Activated CD4-positive, alpha-beta T cell treated with anti-CD3 and anti-CD28 coated beads for 36 hours (primary cell): Measurements from ENCODE around the gene C3orf49. TPM values are rescaled to one million over a fixed set of nuclear protein-coding genes. Genes with fewer than 3 reads are reported as not detected.

Experiments used
- ATAC-seq: fragments of 200-7000 bp; cut with Tn5 transposase; one replicate; pipeline ENCODE4 v1.10.0; 2021; ENCODE audit warnings: mild to moderate bottlenecking, moderate library complexity
- CTCF ChIA-PET: fragments of 350-600 bp; sonication (Branson Sonifier 250); formaldehyde crosslinking; loops from one replicate; lab custom pipeline; 2021; ENCODE audit warnings: antibody characterized with exemption; lab: Charles Lee
- POLR2A ChIA-PET: fragments of 350-600 bp; sonication (Branson Sonifier 250); formaldehyde crosslinking; loops from one replicate; lab custom pipeline; 2021; ENCODE audit warnings: antibody characterized with exemption, inconsistent platforms; lab: Charles Lee
- DNase-seq: peaks from one replicate; pipeline ENCODE4 v3.0.0-alpha.2; 2020
- H3K27ac Mint-ChIP-seq: one replicate; pipeline ENCODE4 v1.8.0; 2021; ENCODE audit warnings: mixed read lengths
- H3K27me3 Mint-ChIP-seq: one replicate; pipeline ENCODE4 v1.8.0; 2021; ENCODE audit warnings: mixed read lengths
- H3K36me3 Mint-ChIP-seq: one replicate; pipeline ENCODE4 v1.8.0; 2021; ENCODE audit warnings: low read depth, mixed read lengths
- H3K4me1 Mint-ChIP-seq: one replicate; pipeline ENCODE4 v1.8.0; 2021; ENCODE audit warnings: mixed read lengths
- H3K4me3 Mint-ChIP-seq: one replicate; pipeline ENCODE4 v1.8.0; 2021; ENCODE audit warnings: mild to moderate bottlenecking, moderate library complexity, mixed read lengths
- H3K9me3 Mint-ChIP-seq: one replicate; pipeline ENCODE4 v1.8.0; 2021; ENCODE audit warnings: low read depth, mixed read lengths
- intact Hi-C, 2 experiments: fragments of 100-400 bp; cut with DNase I in 1 of 2; cut with micrococcal nuclease in 1 of 2; formaldehyde crosslinking; loops; one replicate each; pipeline versions ENCODE4 v1.14.2 to v1.15.1; 2022 to 2024; cut with DNase I, micrococcal nuclease
- total RNA-seq, 2 experiments: library from RNA; stranded (reverse); gene quantifications; one replicate each; pipeline ENCODE4 v1.2.3, GENCODE V29; 2021

The C3orf49 gene
- total RNA-seq, 2 experiments from 2014 or later = not detected

- no peaks in the 10 kb centered on the region for H3K27me3 Mint-ChIP-seq
- no peak for ATAC-seq
- peaks cover 22% of the 10 kb centered on the region for H3K36me3 Mint-ChIP-seq
- no peaks in the 10 kb centered on the region for H3K9me3 Mint-ChIP-seq
- no peak for DNase-seq
- CTCF ChIA-PET = no interaction called here
- intact Hi-C loops = no loop called here
- no peak overlapping the region for H3K4me3 Mint-ChIP-seq
- no peak overlapping the region for H3K27ac Mint-ChIP-seq
- POLR2A ChIA-PET = no interaction called here
- peaks cover 9% of the 10 kb centered on the region for H3K4me1 Mint-ChIP-seq
These were observed 32.2 kb downstream of the C3orf49 start for GRCh38 chr3:63851287-63851686.

- H3K9me3 Mint-ChIP-seq = no peaks in the 10 kb centered on the region
- no peaks in the 10 kb centered on the region for H3K27me3 Mint-ChIP-seq
- no peak overlapping the region for H3K27ac Mint-ChIP-seq
- peaks cover 16% of the 10 kb centered on the region for H3K4me1 Mint-ChIP-seq
- ChIA-PET CTCF (no interaction called here), POLR2A (no interaction called here)
- no peak overlapping the region for H3K4me3 Mint-ChIP-seq
- peaks cover 22% of the 10 kb centered on the region for H3K36me3 Mint-ChIP-seq
- no peak for ATAC-seq
- intact Hi-C loops = no loop called here
- DNase-seq = no peak
These were observed 34.0 kb downstream of the C3orf49 start for GRCh38 chr3:63853106-63853505.

- DNase-seq (no peak), ATAC-seq (peak; percentile 47)
- intact Hi-C loops = no loop called here
- Mint-ChIP-seq H3K4me1 (peaks cover 27% of the 10 kb centered on the region), H3K36me3 (peaks cover 18% of the 10 kb centered on the region), H3K27me3 (no peaks in the 10 kb centered on the region), H3K27ac (no peak overlapping the region), H3K4me3 (no peak overlapping the region), H3K9me3 (no peaks in the 10 kb centered on the region)
- ChIA-PET POLR2A (no interaction called here), CTCF (no interaction called here)
These were observed 36.3 kb downstream of the C3orf49 start for GRCh38 chr3:63855333-63855940.

GRCh38 chr3:63857311-63857710, 38.2 kb downstream of the C3orf49 start:
- Mint-ChIP-seq H3K9me3 (no peaks in the 10 kb centered on the region), H3K36me3 (peaks cover 11% of the 10 kb centered on the region), H3K4me3 (no peak overlapping the region), H3K4me1 (peaks cover 43% of the 10 kb centered on the region), H3K27ac (no peak overlapping the region), H3K27me3 (no peaks in the 10 kb centered on the region)
- ATAC-seq = no peak
- ChIA-PET POLR2A (no interaction called here), CTCF (interaction anchor here (0.6 kb wide), 1 partner anchor 1191 kb away, joined by 4 read pairs; no protein-coding TSS in a partner anchor)
- no peak for DNase-seq
- intact Hi-C loops = no loop called here

- ATAC-seq = no peak
- H3K27me3 Mint-ChIP-seq = no peaks in the 10 kb centered on the region
- CTCF ChIA-PET = no interaction called here
- intact Hi-C loops = loop anchor here in 1 of 2 experiments (5.0 kb wide), 1 partner anchor 162 kb away; the partner anchor contains the start of gene PSMD6
- peaks cover 14% of the 10 kb centered on the region for H3K36me3 Mint-ChIP-seq
- no peaks in the 10 kb centered on the region for H3K9me3 Mint-ChIP-seq
- H3K4me3 Mint-ChIP-seq = no peak overlapping the region
- no peak for DNase-seq
- peaks cover 54% of the 10 kb centered on the region for H3K4me1 Mint-ChIP-seq
- POLR2A ChIA-PET = no interaction called here
- no peak overlapping the region for H3K27ac Mint-ChIP-seq
These were observed 41.7 kb downstream of the C3orf49 start for GRCh38 chr3:63860776-63861175.

GRCh38 chr3:63861306-63861705, 42.2 kb downstream of the C3orf49 start:
- H3K27me3 Mint-ChIP-seq = no peaks in the 10 kb centered on the region
- peaks cover 54% of the 10 kb centered on the region for H3K4me1 Mint-ChIP-seq
- intact Hi-C loops = loop anchor here in 1 of 2 experiments (5.0 kb wide), 1 partner anchor 161 kb away; the partner anchor contains the start of gene PSMD6
- peak overlapping the region; percentile 78 for H3K4me3 Mint-ChIP-seq
- DNase-seq (no peak), ATAC-seq (no peak)
- H3K9me3 Mint-ChIP-seq = no peaks in the 10 kb centered on the region
- ChIA-PET CTCF (interaction anchor here (0.5 kb wide), 1 partner anchor 134 kb away, joined by 3 read pairs; no protein-coding TSS in a partner anchor), POLR2A (no interaction called here)
- H3K36me3 Mint-ChIP-seq = peaks cover 19% of the 10 kb centered on the region
- peak overlapping the region; percentile 64 for H3K27ac Mint-ChIP-seq

GRCh38 chr3:63862804-63863149, 43.7 kb downstream of the C3orf49 start:
- ChIA-PET CTCF (no interaction called here), POLR2A (no interaction called here)
- intact Hi-C loops = loop anchor here (1.0 to 5.0 kb wide), 3 partner anchors 50 to 161 kb away; partner anchors contain the start of genes PSMD6 (in 2 of the 2) and SCAANT1 (in 1 of the 2)
- peaks cover 53% of the 10 kb centered on the region for H3K4me1 Mint-ChIP-seq
- peak overlapping the region; percentile 84 for H3K27ac Mint-ChIP-seq
- no peaks in the 10 kb centered on the region for H3K9me3 Mint-ChIP-seq
- H3K4me3 Mint-ChIP-seq = peak overlapping the region; percentile 78
- no peaks in the 10 kb centered on the region for H3K27me3 Mint-ChIP-seq
- ATAC-seq (peak; percentile 10), DNase-seq (peak; percentile 8)
- H3K36me3 Mint-ChIP-seq = peaks cover 24% of the 10 kb centered on the region

- Mint-ChIP-seq H3K36me3 (peaks cover 24% of the 10 kb centered on the region), H3K27ac (peak within 1 kb of the TSS; percentile 95), H3K27me3 (no peaks in the 10 kb centered on the region), H3K4me1 (peaks cover 58% of the 10 kb centered on the region), H3K9me3 (no peaks in the 10 kb centered on the region), H3K4me3 (peak within 1 kb of the TSS; percentile 94)
- intact Hi-C loops = loop anchor here (1.0 to 5.0 kb wide), 4 partner anchors 48 to 160 kb away; partner anchors contain the start of genes PSMD6 (in 2 of the 2) and SCAANT1 (in 1 of the 2)
- ChIA-PET CTCF (no interaction called here), POLR2A (no interaction called here)
- DNase-seq (peak; percentile 82), ATAC-seq (peak; percentile 78)
These were observed 44.3 kb downstream of the C3orf49 start, which contains the start of the genes ATXN7 and THOC7 for GRCh38 chr3:63863150-63864007. TSS of gene ATXN7 (plus strand) at chr3:63863867. CDS start at chr3:63912599, 48,732 bp downstream. TSS of gene THOC7 (minus strand) at chr3:63863805. CDS start at chr3:63863790, 15 bp downstream.

- H3K27me3 Mint-ChIP-seq = no peaks in the 10 kb centered on the region
- CTCF ChIA-PET = no interaction called here
- peak; percentile 42 for ATAC-seq
- intact Hi-C loops = loop anchor here in 1 of 2 experiments (1.0 to 5.0 kb wide), 2 partner anchors 47 to 158 kb away; partner anchors contain the start of gene PSMD6
- POLR2A ChIA-PET = no interaction called here
- H3K4me3 Mint-ChIP-seq = peak overlapping the region; percentile 94
- peak; percentile 59 for DNase-seq
- H3K36me3 Mint-ChIP-seq = peaks cover 24% of the 10 kb centered on the region
- peak overlapping the region; percentile 95 for H3K27ac Mint-ChIP-seq
- H3K4me1 Mint-ChIP-seq = peaks cover 57% of the 10 kb centered on the region
- H3K9me3 Mint-ChIP-seq = no peaks in the 10 kb centered on the region
These were observed 45.2 kb downstream of the C3orf49 start for GRCh38 chr3:63864008-63864964.

- no peaks in the 10 kb centered on the region for H3K27me3 Mint-ChIP-seq
- intact Hi-C loops = loop anchor here in 1 of 2 experiments (1.0 to 5.0 kb wide), 2 partner anchors 46 to 157 kb away; partner anchors contain the start of gene PSMD6
- H3K4me1 Mint-ChIP-seq = peaks cover 57% of the 10 kb centered on the region
- no peaks in the 10 kb centered on the region for H3K9me3 Mint-ChIP-seq
- ChIA-PET CTCF (no interaction called here), POLR2A (no interaction called here)
- DNase-seq (no peak), ATAC-seq (no peak)
- H3K36me3 Mint-ChIP-seq = peaks cover 24% of the 10 kb centered on the region
- H3K27ac Mint-ChIP-seq = peak overlapping the region; percentile 95
- peak overlapping the region; percentile 94 for H3K4me3 Mint-ChIP-seq
These were observed 45.8 kb downstream of the C3orf49 start for GRCh38 chr3:63864965-63865327.
